DMS53 treated with DMSO at 0.1 percent for 48 hours (cell line): Measurements from ENCODE around the gene TBC1D10A.

ENCODE experiments used
- DNase-seq: peaks from one replicate; lab custom pipeline; 2025; ENCODE audit not compliant: unreplicated experiment; lab: John Stamatoyannopoulos, UW

The TBC1D10A gene

GRCh38 chr22:30268331-30268730, 58.4 kb downstream of the TBC1D10A start:
- DNase-seq = no peak

GRCh38 chr22:30267382-30268302, 59.1 kb downstream of the TBC1D10A start:
- no peak for DNase-seq

- DNase-seq = no peak
Observed at GRCh38 chr22:30266445-30267381, 60.0 kb downstream of the TBC1D10A start, which contains the start of gene OSM. Gene OSM, minus strand, starts transcription at chr22:30266851. Its CDS starts 52 bp downstream, at chr22:30266799.

GRCh38 chr22:30265823-30266444, 60.8 kb downstream of the TBC1D10A start:
- DNase-seq = no peak

GRCh38 chr22:30265131-30265720, 61.5 kb downstream of the TBC1D10A start:
- no peak for DNase-seq

- DNase-seq = no peak
Observed at GRCh38 chr22:30263883-30264282, 62.9 kb downstream of the TBC1D10A start.

- DNase-seq = no peak
Observed at GRCh38 chr22:30262917-30263741, 63.6 kb downstream of the TBC1D10A start.

GRCh38 chr22:30262112-30262511, 64.6 kb downstream of the TBC1D10A start:
- no peak for DNase-seq

- DNase-seq = no peak
Observed at GRCh38 chr22:30261134-30261533, 65.6 kb downstream of the TBC1D10A start.

- no peak for DNase-seq
Observed at GRCh38 chr22:30260682-30261081, 66.1 kb downstream of the TBC1D10A start.

- no peak for DNase-seq
Observed at GRCh38 chr22:30260276-30260675, 66.5 kb downstream of the TBC1D10A start.

GRCh38 chr22:30254314-30254713, 72.4 kb downstream of the TBC1D10A start:
- no peak for DNase-seq

- no peak for DNase-seq
Observed at GRCh38 chr22:30253205-30253852, 73.4 kb downstream of the TBC1D10A start.

GRCh38 chr22:30252411-30253204, 74.1 kb downstream of the TBC1D10A start:
- no peak for DNase-seq

GRCh38 chr22:30251711-30252110, 75.0 kb downstream of the TBC1D10A start:
- no peak for DNase-seq

GRCh38 chr22:30250661-30251267, 76.0 kb downstream of the TBC1D10A start:
- DNase-seq = no peak

- no peak for DNase-seq
Observed at GRCh38 chr22:30250039-30250565, 76.6 kb downstream of the TBC1D10A start.
